OCI-LY1 (cell line): ENCODE results near the gene MAGI2.

Experiments
- EZH2 ChIP-seq: fragments of 200-600 bp; sonication (generic), shearing (Covaris generic); IDR thresholded peaks from 2 replicates; pipeline ENCODE4 v1.8.0; 2017; ENCODE audit warnings: borderline replicate concordance, mixed run types, mild to moderate bottlenecking, antibody characterized with exemption, low read length, moderate library complexity, mixed read lengths
- TF ChIP-seq, protein P1 (sequence below): fragments of 200-600 bp; sonication (generic), shearing (Covaris generic); IDR thresholded peaks from 2 replicates; pipeline ENCODE4 v1.5.1; 2017; ENCODE audit warnings: mild to moderate bottlenecking, antibody characterized with exemption, low read length, moderate library complexity, mixed read lengths

DNA sequence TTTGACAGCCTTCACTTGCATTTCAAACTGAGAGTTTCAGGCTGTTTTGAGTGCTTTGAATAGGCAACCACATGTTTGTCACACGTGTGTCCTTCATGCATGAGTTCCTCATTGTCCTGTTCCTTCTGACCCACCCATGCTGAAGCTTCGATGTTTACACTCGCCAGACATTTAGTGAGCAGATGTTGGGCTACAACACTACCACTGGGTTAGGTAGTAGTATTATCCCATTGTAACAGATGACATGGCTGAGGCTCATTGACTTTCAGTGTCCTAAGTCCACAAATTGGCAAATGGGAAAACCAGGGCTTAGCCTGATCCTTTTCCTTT is 1198.8 kb downstream of the MAGI2 start:
- TF ChIP-seq, protein P1, sequence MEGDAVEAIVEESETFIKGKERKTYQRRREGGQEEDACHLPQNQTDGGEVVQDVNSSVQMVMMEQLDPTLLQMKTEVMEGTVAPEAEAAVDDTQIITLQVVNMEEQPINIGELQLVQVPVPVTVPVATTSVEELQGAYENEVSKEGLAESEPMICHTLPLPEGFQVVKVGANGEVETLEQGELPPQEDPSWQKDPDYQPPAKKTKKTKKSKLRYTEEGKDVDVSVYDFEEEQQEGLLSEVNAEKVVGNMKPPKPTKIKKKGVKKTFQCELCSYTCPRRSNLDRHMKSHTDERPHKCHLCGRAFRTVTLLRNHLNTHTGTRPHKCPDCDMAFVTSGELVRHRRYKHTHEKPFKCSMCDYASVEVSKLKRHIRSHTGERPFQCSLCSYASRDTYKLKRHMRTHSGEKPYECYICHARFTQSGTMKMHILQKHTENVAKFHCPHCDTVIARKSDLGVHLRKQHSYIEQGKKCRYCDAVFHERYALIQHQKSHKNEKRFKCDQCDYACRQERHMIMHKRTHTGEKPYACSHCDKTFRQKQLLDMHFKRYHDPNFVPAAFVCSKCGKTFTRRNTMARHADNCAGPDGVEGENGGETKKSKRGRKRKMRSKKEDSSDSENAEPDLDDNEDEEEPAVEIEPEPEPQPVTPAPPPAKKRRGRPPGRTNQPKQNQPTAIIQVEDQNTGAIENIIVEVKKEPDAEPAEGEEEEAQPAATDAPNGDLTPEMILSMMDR, result no peak
- TF ChIP-seq EZH2, result no peak
